MV-4-11 (cell line): ENCODE measurements around the gene LIPN.

Source experiments
- DNase-seq: peaks from one replicate; lab custom pipeline; 2025; lab: John Stamatoyannopoulos, UW

LIPN gene

DNA sequence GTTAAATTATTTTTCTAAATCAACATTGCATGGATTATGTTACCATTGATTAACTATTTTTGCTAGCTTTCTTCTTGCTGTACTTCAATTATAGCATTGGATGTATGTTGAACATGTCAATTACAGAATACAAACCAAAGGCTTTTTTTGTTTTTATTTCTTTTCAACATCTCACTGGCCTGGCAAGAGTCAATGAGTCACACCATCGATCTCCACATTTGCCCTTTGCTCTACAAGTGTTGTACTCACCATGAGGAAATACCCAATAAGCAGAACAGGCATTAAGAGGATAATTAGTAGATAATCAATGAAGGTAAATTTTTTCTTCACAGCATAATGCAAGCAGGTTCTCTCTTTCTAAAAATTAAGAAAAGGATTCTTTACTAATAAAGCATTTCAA lies 68.5 kb downstream of the LIPN start:
- no peak for DNase-seq
